Panc1 (cell line): Measurements from ENCODE around the gene CTDP1.

Experiments
- TCF7L2 ChIP-seq: IDR thresholded peaks from 2 replicates; pipeline ENCODE4 v1.6.1; 2011; ENCODE audit warnings: mild to moderate bottlenecking, low read depth, low read length, inconsistent platforms
- TF ChIP-seq, protein P1 (sequence below): fragments of 450-650 bp; IDR thresholded peaks from 2 replicates; pipeline ENCODE4 v1.5.1; 2017; ENCODE audit warnings: mild to moderate bottlenecking

DNA sequence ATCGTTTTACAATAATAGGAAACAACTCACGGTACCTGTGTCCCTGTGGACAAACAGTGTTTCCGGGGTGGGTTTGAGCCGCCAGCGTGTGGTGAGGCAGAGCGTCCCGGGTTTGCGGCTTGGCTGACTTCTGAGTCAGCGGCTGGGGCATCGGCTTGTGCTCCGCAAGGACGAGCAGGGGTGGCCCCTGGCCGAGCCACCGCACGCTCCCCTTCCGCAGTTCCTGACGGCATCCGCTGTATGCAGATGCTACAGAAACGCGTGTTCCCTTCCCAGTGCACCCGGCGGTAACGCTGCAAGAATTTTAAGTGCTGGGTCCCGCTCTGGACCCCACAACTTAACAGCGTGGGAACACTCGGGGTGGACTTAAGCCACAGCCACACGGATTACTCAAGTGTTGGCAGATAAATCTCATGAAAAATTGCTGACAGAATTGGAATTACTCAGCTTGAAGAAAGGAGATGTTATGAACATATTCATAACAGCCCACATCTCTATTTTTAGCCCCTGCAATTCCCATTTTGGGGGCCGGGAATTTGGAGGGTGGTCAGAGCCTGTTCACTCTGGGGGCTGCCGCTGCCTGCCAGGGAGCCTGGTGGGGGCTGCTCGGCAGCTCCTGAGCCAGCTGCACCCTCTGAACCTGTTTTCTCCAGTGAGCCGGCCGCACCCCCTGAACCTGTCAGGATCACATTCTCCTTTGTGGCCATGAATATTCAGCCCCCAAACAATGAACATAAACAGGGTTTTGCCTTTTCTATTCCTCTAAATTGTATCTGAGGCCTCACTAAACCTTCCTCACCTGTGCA, 105.6 kb downstream of the CTDP1 start:
- TF ChIP-seq, protein P1, sequence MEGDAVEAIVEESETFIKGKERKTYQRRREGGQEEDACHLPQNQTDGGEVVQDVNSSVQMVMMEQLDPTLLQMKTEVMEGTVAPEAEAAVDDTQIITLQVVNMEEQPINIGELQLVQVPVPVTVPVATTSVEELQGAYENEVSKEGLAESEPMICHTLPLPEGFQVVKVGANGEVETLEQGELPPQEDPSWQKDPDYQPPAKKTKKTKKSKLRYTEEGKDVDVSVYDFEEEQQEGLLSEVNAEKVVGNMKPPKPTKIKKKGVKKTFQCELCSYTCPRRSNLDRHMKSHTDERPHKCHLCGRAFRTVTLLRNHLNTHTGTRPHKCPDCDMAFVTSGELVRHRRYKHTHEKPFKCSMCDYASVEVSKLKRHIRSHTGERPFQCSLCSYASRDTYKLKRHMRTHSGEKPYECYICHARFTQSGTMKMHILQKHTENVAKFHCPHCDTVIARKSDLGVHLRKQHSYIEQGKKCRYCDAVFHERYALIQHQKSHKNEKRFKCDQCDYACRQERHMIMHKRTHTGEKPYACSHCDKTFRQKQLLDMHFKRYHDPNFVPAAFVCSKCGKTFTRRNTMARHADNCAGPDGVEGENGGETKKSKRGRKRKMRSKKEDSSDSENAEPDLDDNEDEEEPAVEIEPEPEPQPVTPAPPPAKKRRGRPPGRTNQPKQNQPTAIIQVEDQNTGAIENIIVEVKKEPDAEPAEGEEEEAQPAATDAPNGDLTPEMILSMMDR, result no peak
- TF ChIP-seq TCF7L2, result no peak
